GM23338 (cell line): ENCODE data around the gene VPS37B. TPM values are rescaled to one million over a fixed set of nuclear protein-coding genes. Genes with fewer than 3 reads are reported as not detected.

Experiments used
- ATAC-seq: fragments of 200-7000 bp; cut with Tn5 transposase; 3 replicates; pipeline ENCODE4 v1.9.1; 2020
- DNase-seq: peaks from one replicate; pipeline ENCODE4 v3.0.0-alpha.2; 2015; ENCODE audit warnings: low spot score
- H2AFZ ChIP-seq: fragments of 200-600 bp; sonication (generic); 2 replicates; pipeline ENCODE4 v1.8.0; 2016; ENCODE audit warnings: antibody characterized with exemption, mild to moderate bottlenecking, moderate library complexity
- H3F3A ChIP-seq: fragments of 200-600 bp; sonication (generic); replicated peaks from 2 replicates; pipeline ENCODE4 v1.8.0; 2017; ENCODE audit warnings: antibody characterized with exemption, mixed run types, low read depth
- H3K27ac ChIP-seq: fragments of 200-600 bp; sonication (generic); 2 replicates; pipeline ENCODE4 v1.6.1; 2016; ENCODE audit warnings: low read depth
- H3K27me3 ChIP-seq: fragments of 200-600 bp; sonication (generic); 2 replicates; pipeline ENCODE4 v1.8.0; 2016; ENCODE audit warnings: mild to moderate bottlenecking, mixed run types, moderate library complexity; ENCODE audit not compliant: insufficient read depth
- H3K36me3 ChIP-seq: fragments of 200-600 bp; sonication (generic); 2 replicates; pipeline ENCODE4 v1.8.0; 2016; ENCODE audit warnings: mild to moderate bottlenecking; ENCODE audit not compliant: insufficient read depth
- H3K4me1 ChIP-seq: fragments of 200-600 bp; sonication (generic); 2 replicates; pipeline ENCODE4 v1.8.0; 2016; ENCODE audit warnings: mild to moderate bottlenecking, moderate library complexity; ENCODE audit not compliant: insufficient read depth
- H3K4me2 ChIP-seq: fragments of 200-600 bp; sonication (generic); 2 replicates; pipeline ENCODE4 v1.7.1; 2017; ENCODE audit warnings: mixed run types
- H3K4me3 ChIP-seq: fragments of 200-600 bp; sonication (generic); 2 replicates; pipeline ENCODE4 v1.6.1; 2016; ENCODE audit warnings: mixed run types
- H3K79me2 ChIP-seq: fragments of 200-600 bp; sonication (generic); replicated peaks from 2 replicates; pipeline ENCODE4 v1.8.0; 2017; ENCODE audit warnings: mild to moderate bottlenecking; ENCODE audit not compliant: insufficient read depth
- H3K9me2 ChIP-seq: fragments of 200-600 bp; sonication (generic); 2 replicates; pipeline ENCODE4 v1.8.0; 2017; ENCODE audit not compliant: insufficient read depth
- H4K20me1 ChIP-seq: fragments of 200-600 bp; sonication (generic); replicated peaks from 2 replicates; pipeline ENCODE4 v1.8.0; 2017; ENCODE audit warnings: mild to moderate bottlenecking; ENCODE audit not compliant: insufficient read depth
- H3K27ac Mint-ChIP-seq: 2 replicates; pipeline ENCODE4 v1.8.0; 2020; ENCODE audit warnings: inconsistent platforms, mild to moderate bottlenecking, moderate library complexity, mixed read lengths
- H3K27me3 Mint-ChIP-seq: 3 replicates; pipeline ENCODE4 v1.8.0; 2022; ENCODE audit warnings: low read depth, mild to moderate bottlenecking, moderate library complexity, mixed read lengths, inconsistent platforms; ENCODE audit not compliant: insufficient read depth, poor library complexity
- H3K36me3 Mint-ChIP-seq: 3 replicates; pipeline ENCODE4 v1.8.0; 2021; ENCODE audit warnings: low read depth, mild to moderate bottlenecking, inconsistent platforms, moderate library complexity, mixed read lengths
- H3K4me1 Mint-ChIP-seq: 3 replicates; pipeline ENCODE4 v1.8.0; 2020; ENCODE audit warnings: mild to moderate bottlenecking, inconsistent platforms, mixed read lengths
- H3K4me3 Mint-ChIP-seq: 3 replicates; pipeline ENCODE4 v1.8.0; 2021; ENCODE audit warnings: moderate library complexity, mild to moderate bottlenecking, inconsistent platforms, mixed read lengths
- H3K9me3 Mint-ChIP-seq: 3 replicates; pipeline ENCODE4 v1.8.0; 2020; ENCODE audit warnings: moderate library complexity, mild to moderate bottlenecking, inconsistent platforms, mixed read lengths
- CREB1 ChIP-seq: fragments of 250-450 bp; sonication (Bioruptor Pico); IDR thresholded peaks from 2 replicates; pipeline ENCODE4 v1.5.0; 2020; ENCODE audit warnings: low read depth, mild to moderate bottlenecking, moderate library complexity
- CTCF ChIP-seq, 2 experiments: fragments of 200-600 bp in 1 of 2; sonication (generic) in 1 of 2; conservative IDR thresholded peaks; 2 replicates each; pipeline versions ENCODE4 v1.5.1 to v1.6.1; 2016 to 2017; ENCODE audit warnings: antibody characterized with exemption in 2 of 2, low read depth in 2 of 2, mild to moderate bottlenecking in 2 of 2, moderate library complexity in 1 of 2
- ETS1 ChIP-seq: IDR thresholded peaks from 2 replicates; pipeline ENCODE4 v1.6.1; 2016; ENCODE audit warnings: antibody characterized with exemption
- EZH2 ChIP-seq: fragments of 200-600 bp; sonication (generic); IDR thresholded peaks from one replicate; pipeline ENCODE4 v1.8.0; 2017; ENCODE audit warnings: antibody characterized with exemption, mild to moderate bottlenecking, low read depth; ENCODE audit not compliant: unreplicated experiment
- EZH2phosphoT487 ChIP-seq: fragments of 200-600 bp; sonication (generic); IDR thresholded peaks from one replicate; pipeline ENCODE4 v1.8.1; 2018; ENCODE audit warnings: antibody characterized with exemption; ENCODE audit not compliant: unreplicated experiment
- JUNB ChIP-seq: IDR thresholded peaks from one replicate; pipeline ENCODE4 v1.6.1; 2016; ENCODE audit warnings: antibody characterized with exemption; ENCODE audit not compliant: unreplicated experiment
- NANOG ChIP-seq: IDR thresholded peaks from 2 replicates; pipeline ENCODE4 v1.6.1; 2016; ENCODE audit warnings: antibody characterized with exemption, borderline replicate concordance
- POLR2AphosphoS5 ChIP-seq: IDR thresholded peaks from 2 replicates; pipeline ENCODE4 v1.6.1; 2016; ENCODE audit warnings: antibody characterized with exemption, low read depth
- REST ChIP-seq: IDR thresholded peaks from one replicate; pipeline ENCODE4 v1.6.1; 2018; ENCODE audit warnings: antibody characterized with exemption; ENCODE audit not compliant: unreplicated experiment
- STAT1 ChIP-seq: IDR thresholded peaks from one replicate; pipeline ENCODE4 v1.6.1; 2016; ENCODE audit warnings: antibody characterized with exemption; ENCODE audit not compliant: unreplicated experiment
- ZNF114 ChIP-seq: fragments of 250-450 bp; sonication (Bioruptor Pico); IDR thresholded peaks from 2 replicates; pipeline ENCODE4 v1.5.0; 2020; ENCODE audit warnings: mild to moderate bottlenecking, moderate library complexity
- ZNF331 ChIP-seq: fragments of 250-450 bp; sonication (Bioruptor Pico); IDR thresholded peaks from 2 replicates; pipeline ENCODE4 v1.5.0; 2020; ENCODE audit warnings: low read depth, mild to moderate bottlenecking, moderate library complexity
- polyA plus RNA-seq: library from polyadenylated mRNA; unstranded; fragments of >200 nt; fragmentation: Nextera tagmentation; extraction: Ambion mirVana; gene quantifications from 2 replicates; pipeline ENCODE4 v1.2.1, GENCODE V29; 2016
- total RNA-seq: library from RNA; depleted of rRNA; stranded (reverse); fragments of >200 nt; shearing (Covaris generic); gene quantifications from 2 replicates; pipeline ENCODE4 v1.2.3, GENCODE V29; 2014
- TF ChIP-seq, protein P1 (sequence below): fragments of 250-450 bp; sonication (Bioruptor Pico); IDR thresholded peaks from 2 replicates; pipeline ENCODE4 v1.5.0; 2020; ENCODE audit warnings: mild to moderate bottlenecking, moderate library complexity

The VPS37B gene
- total and polyA plus RNA-seq, 2 experiments from 2014 or later: 6.7 to 10.9 TPM

DNA sequence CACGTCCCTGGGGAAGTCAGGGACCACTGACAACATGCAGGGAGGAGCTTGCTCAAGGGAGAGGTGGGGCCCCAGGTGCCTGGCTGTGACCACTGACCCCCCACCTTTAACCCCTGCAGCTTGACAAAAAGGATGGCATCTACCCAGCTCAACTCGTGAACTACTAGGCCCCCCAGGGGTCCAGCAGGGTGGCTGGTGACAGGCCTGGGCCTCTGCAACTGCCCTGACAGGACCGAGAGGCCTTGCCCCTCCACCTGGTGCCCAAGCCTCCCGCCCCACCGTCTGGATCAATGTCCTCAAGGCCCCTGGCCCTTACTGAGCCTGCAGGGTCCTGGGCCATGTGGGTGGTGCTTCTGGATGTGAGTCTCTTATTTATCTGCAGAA is 34.3 kb downstream of the VPS37B start:
- DNase-seq: no peak
- Mint-ChIP-seq H3K27ac (no peak overlapping the region), H3K9me3 (no peaks in the 10 kb centered on the region), H3K4me3 (no peak overlapping the region), H3K36me3 (peaks cover under 1% of the 10 kb centered on the region; the same call in 2 of the 3 replicates), H3K27me3 (peaks cover 10% of the 10 kb centered on the region), H3K4me1 (no peaks in the 10 kb centered on the region; the same call in 2 of the 3 replicates)
- Histone ChIP-seq H2AFZ (no peak overlapping the region), H3K9me2 (no peaks in the 10 kb centered on the region), H4K20me1 (peaks cover 6% of the 10 kb centered on the region; the same call in 1 of the 2 replicates), H3K36me3 (no peaks in the 10 kb centered on the region), H3K4me2 (no peak overlapping the region), H3K4me3 (no peak overlapping the region), H3K27ac (no peak overlapping the region), H3K4me1 (no peaks in the 10 kb centered on the region), H3K79me2 (no peaks in the 10 kb centered on the region), H3F3A (no peaks in the 10 kb centered on the region), H3K27me3 (no peaks in the 10 kb centered on the region)
- no peak for ATAC-seq
- no peak for TF ChIP-seq REST
- no peak for TF ChIP-seq JUNB
- no peak for TF ChIP-seq NANOG
- TF ChIP-seq ZNF114 (CRISPR knock-in tag): no peak
- no peak for TF ChIP-seq EZH2phosphoT487
- no peak for TF ChIP-seq EZH2
- no peak for TF ChIP-seq ZNF331 (CRISPR knock-in tag)
- TF ChIP-seq CTCF (conservative IDR thresholded peaks at IDR 0.05; ENCODE audit: low read depth in 2 of 2): no peak
- no peak for TF ChIP-seq POLR2AphosphoS5
- TF ChIP-seq CREB1 (CRISPR knock-in tag): no peak
- TF ChIP-seq, protein P1, sequence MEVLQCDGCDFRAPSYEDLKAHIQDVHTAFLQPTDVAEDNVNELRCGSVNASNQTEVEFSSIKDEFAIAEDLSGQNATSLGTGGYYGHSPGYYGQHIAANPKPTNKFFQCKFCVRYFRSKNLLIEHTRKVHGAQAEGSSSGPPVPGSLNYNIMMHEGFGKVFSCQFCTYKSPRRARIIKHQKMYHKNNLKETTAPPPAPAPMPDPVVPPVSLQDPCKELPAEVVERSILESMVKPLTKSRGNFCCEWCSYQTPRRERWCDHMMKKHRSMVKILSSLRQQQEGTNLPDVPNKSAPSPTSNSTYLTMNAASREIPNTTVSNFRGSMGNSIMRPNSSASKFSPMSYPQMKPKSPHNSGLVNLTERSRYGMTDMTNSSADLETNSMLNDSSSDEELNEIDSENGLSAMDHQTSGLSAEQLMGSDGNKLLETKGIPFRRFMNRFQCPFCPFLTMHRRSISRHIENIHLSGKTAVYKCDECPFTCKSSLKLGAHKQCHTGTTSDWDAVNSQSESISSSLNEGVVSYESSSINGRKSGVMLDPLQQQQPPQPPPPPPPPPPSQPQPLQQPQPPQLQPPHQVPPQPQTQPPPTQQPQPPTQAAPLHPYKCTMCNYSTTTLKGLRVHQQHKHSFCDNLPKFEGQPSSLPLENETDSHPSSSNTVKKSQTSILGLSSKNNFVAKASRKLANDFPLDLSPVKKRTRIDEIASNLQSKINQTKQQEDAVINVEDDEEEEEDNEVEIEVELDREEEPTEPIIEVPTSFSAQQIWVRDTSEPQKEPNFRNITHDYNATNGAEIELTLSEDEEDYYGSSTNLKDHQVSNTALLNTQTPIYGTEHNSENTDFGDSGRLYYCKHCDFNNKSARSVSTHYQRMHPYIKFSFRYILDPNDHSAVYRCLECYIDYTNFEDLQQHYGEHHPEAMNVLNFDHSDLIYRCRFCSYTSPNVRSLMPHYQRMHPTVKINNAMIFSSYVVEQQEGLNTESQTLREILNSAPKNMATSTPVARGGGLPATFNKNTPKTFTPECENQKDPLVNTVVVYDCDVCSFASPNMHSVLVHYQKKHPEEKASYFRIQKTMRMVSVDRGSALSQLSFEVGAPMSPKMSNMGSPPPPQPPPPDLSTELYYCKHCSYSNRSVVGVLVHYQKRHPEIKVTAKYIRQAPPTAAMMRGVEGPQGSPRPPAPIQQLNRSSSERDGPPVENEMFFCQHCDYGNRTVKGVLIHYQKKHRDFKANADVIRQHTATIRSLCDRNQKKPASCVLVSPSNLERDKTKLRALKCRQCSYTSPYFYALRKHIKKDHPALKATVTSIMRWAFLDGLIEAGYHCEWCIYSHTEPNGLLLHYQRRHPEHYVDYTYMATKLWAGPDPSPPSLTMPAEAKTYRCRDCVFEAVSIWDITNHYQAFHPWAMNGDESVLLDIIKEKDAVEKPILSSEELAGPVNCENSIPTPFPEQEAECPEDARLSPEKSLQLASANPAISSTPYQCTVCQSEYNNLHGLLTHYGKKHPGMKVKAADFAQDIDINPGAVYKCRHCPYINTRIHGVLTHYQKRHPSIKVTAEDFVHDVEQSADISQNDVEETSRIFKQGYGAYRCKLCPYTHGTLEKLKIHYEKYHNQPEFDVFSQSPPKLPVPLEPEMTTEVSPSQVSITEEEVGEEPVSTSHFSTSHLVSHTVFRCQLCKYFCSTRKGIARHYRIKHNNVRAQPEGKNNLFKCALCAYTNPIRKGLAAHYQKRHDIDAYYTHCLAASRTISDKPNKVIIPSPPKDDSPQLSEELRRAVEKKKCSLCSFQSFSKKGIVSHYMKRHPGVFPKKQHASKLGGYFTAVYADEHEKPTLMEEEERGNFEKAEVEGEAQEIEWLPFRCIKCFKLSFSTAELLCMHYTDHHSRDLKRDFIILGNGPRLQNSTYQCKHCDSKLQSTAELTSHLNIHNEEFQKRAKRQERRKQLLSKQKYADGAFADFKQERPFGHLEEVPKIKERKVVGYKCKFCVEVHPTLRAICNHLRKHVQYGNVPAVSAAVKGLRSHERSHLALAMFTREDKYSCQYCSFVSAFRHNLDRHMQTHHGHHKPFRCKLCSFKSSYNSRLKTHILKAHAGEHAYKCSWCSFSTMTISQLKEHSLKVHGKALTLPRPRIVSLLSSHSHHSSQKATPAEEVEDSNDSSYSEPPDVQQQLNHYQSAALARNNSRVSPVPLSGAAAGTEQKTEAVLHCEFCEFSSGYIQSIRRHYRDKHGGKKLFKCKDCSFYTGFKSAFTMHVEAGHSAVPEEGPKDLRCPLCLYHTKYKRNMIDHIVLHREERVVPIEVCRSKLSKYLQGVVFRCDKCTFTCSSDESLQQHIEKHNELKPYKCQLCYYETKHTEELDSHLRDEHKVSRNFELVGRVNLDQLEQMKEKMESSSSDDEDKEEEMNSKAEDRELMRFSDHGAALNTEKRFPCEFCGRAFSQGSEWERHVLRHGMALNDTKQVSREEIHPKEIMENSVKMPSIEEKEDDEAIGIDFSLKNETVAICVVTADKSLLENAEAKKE (CRISPR knock-in tag): no peak
- no peak for TF ChIP-seq STAT1
- TF ChIP-seq ETS1: no peak
